ENCODE results near the gene XPOT.

Gene XPOT

GRCh38 chr12:64418209-64418608 lies 14.0 kb downstream of the XPOT start:
- DNase-seq (ENCODE audit: low spot score) = no peak

GRCh38 chr12:64419696-64420095 lies 15.5 kb downstream of the XPOT start:
- DNase-seq (ENCODE audit: low spot score) = no peak

GRCh38 chr12:64427988-64428387 lies 23.8 kb downstream of the XPOT start:
- DNase-seq (ENCODE audit: low spot score) = no peak

GRCh38 chr12:64428956-64429355 lies 24.8 kb downstream of the XPOT start:
- DNase-seq (ENCODE audit: low spot score) = no peak

- no peak for DNase-seq (ENCODE audit: low spot score)
Measured at GRCh38 chr12:64430886-64431285, 26.7 kb downstream of the XPOT start.

GRCh38 chr12:64431791-64432190 lies 27.6 kb downstream of the XPOT start:
- no peak for DNase-seq (ENCODE audit: low spot score)

GRCh38 chr12:64433915-64434314 lies 29.7 kb downstream of the XPOT start:
- no peak for DNase-seq (ENCODE audit: low spot score)

- no peak for DNase-seq (ENCODE audit: low spot score)
Measured at GRCh38 chr12:64440100-64440499, 35.9 kb downstream of the XPOT start.

GRCh38 chr12:64445490-64445889 lies 41.3 kb downstream of the XPOT start:
- DNase-seq (ENCODE audit: low spot score) = no peak

- DNase-seq (ENCODE audit: low spot score) = no peak
Measured at GRCh38 chr12:64446295-64446694, 42.1 kb downstream of the XPOT start.

GRCh38 chr12:64450057-64450640 lies 46.0 kb downstream of the XPOT start:
- no peak for DNase-seq (ENCODE audit: low spot score)

GRCh38 chr12:64450711-64451486 lies 46.7 kb downstream of the XPOT start:
- peak; percentile 13 for DNase-seq (ENCODE audit: low spot score)

- DNase-seq (ENCODE audit: low spot score) = peak; percentile 96
Measured at GRCh38 chr12:64451687-64452558, 47.7 kb downstream of the XPOT start, which contains the start of gene TBK1. Gene TBK1 (plus strand): TSS chr12:64452120. CDS start chr12:64455871, 3,751 bp downstream.

- peak; percentile 72 for DNase-seq (ENCODE audit: low spot score)
Measured at GRCh38 chr12:64452559-64453329, 48.6 kb downstream of the XPOT start.

- DNase-seq (ENCODE audit: low spot score) = no peak
Measured at GRCh38 chr12:64455506-64455905, 51.3 kb downstream of the XPOT start.

- no peak for DNase-seq (ENCODE audit: low spot score)
Measured at GRCh38 chr12:64456119-64456518, 51.9 kb downstream of the XPOT start.

GRCh38 chr12:64457032-64457431 lies 52.8 kb downstream of the XPOT start:
- no peak for DNase-seq (ENCODE audit: low spot score)

- no peak for DNase-seq (ENCODE audit: low spot score)
Measured at GRCh38 chr12:64457466-64457865, 53.3 kb downstream of the XPOT start.

GRCh38 chr12:64457923-64458322 lies 53.7 kb downstream of the XPOT start:
- no peak for DNase-seq (ENCODE audit: low spot score)

- DNase-seq (ENCODE audit: low spot score) = no peak
Measured at GRCh38 chr12:64459394-64459891, 55.3 kb downstream of the XPOT start.

GRCh38 chr12:64461634-64462414 lies 57.6 kb downstream of the XPOT start:
- peak; percentile 84 for DNase-seq (ENCODE audit: low spot score)

All from GM03348 (cell line).